Skin epidermis (tissue), 12 donors: ENCODE data around the gene TRIAP1.
A peak's percentile ranks its signal among the peaks of the same experiment; 100 is the strongest.

ENCODE experiments used
- H3K27ac ChIP-seq, 21 experiments: fragments of 200-600 bp; sonication (generic) in 11 of 21; one replicate each; pipeline ENCODE4 v1.5.0; 2020; ENCODE audit warnings: mild to moderate bottlenecking in 3 of 21, inconsistent platforms in 2 of 21, moderate library complexity in 2 of 21
- H3K4me3 ChIP-seq, 7 experiments: fragments of 200-600 bp; sonication (generic) in 2 of 7; one replicate each; pipeline ENCODE4 v1.5.0; 2020; ENCODE audit warnings: inconsistent platforms in 2 of 7, mild to moderate bottlenecking in 2 of 7, moderate library complexity in 1 of 7

Gene TRIAP1

DNA sequence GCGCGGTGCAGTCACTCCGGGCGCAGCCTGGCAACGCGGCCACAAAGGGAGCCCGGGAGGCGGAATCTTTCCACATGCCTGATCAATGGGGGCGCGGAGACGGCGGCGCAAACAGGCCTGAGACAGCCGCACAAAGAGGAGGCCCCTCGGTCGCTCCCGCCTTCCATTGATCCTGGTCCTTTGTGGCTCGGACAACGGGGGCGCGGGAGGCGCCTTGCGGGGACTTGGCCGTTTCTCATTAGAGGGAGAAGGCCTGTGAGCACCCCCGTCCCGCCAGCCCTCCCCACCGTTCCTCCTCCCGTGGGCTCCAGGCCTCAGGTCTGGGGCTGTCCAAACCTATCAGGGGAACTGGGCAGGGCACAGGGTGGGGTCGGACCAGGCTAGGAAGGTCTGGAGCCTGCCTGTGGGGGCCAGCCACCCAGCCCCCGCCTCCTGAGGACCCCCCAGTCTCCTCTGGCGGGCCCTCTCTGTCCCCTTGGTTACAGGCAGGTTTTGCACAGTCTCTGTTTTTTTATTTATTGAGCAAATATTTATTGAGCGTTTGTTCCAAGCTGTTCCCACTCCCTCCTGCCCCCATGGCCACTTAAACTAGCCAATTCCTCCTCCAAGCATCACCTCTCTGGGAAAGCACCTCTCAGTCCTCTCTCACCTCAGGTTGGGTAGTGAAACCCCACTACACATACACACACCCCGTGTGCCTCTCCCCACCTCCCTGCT lies 48.2 kb downstream of the TRIAP1 start:
- Histone ChIP-seq H3K27ac (no peak overlapping the region), H3K4me3 (no peak overlapping the region)

DNA sequence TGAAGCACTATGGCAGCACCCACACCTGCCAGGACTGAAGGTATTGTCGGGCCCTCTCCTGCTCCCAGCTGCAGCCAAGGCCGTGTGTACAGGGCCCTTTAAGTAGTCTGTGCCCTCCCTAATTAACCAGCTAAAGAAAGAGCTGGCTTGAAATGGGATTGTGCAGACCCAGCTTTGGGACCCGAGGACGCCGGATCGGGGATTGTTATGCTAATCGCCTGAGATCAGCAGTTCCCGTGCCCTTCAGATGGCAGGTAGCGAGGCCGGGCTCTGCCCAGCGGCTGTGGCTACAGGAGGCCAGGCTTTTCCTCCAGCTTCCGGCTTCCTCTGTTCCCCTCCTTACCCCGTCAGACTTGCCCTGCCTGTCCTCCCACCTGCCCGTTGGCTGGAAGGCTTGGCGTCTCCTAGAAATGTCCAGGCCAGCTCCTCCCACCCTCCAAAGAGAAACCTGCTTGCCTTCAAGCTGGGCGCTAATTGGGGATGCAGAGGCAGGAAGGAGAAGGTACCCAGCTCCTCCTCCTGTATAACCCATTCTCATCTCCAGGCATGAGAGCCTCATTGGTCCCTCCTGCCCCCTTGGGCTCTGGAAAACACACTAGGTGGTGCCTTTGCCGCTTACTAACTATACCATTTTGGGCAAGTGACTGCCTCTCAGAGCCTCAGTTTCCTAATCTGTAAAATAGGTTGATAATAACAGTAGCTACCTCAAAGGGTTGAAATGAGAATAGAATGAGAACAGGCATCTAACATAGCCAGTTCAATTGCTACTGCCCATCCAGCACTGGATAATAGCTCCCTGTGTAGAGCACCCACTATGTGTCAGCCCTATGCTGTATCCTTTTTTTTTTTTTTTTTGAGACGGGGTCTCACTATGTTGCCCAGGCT lies 51.5 kb downstream of the TRIAP1 start:
- Histone ChIP-seq H3K4me3 (no peak overlapping the region), H3K27ac (peak overlapping the region in 8 of 21 experiments; percentile 16 to 60 (median 38))
